GM19455 (cell line): ENCODE data around the gene NUAK1.

ENCODE experiments used
- ATAC-seq: cut with Tn5 transposase; IDR thresholded peaks from one replicate; pipeline ENCODE4 v1.9.1; 2021; ENCODE audit not compliant: unreplicated experiment

NUAK1 gene

GRCh38 chr12:106138633-106139421 lies at the start of gene NUAK1:
Gene NUAK1, minus strand, starts transcription at chr12:106138954. Its CDS starts 301 bp downstream, at chr12:106138653.
- no peak for ATAC-seq

GRCh38 chr12:106188256-106188655 lies 49.5 kb upstream of the NUAK1 start:
- no peak for ATAC-seq

GRCh38 chr12:106187842-106188241 lies 49.1 kb upstream of the NUAK1 start:
- ATAC-seq = no peak

GRCh38 chr12:106187155-106187789 lies 48.5 kb upstream of the NUAK1 start:
- ATAC-seq = no peak

GRCh38 chr12:106183735-106184134 lies 45.0 kb upstream of the NUAK1 start:
- no peak for ATAC-seq

DNA sequence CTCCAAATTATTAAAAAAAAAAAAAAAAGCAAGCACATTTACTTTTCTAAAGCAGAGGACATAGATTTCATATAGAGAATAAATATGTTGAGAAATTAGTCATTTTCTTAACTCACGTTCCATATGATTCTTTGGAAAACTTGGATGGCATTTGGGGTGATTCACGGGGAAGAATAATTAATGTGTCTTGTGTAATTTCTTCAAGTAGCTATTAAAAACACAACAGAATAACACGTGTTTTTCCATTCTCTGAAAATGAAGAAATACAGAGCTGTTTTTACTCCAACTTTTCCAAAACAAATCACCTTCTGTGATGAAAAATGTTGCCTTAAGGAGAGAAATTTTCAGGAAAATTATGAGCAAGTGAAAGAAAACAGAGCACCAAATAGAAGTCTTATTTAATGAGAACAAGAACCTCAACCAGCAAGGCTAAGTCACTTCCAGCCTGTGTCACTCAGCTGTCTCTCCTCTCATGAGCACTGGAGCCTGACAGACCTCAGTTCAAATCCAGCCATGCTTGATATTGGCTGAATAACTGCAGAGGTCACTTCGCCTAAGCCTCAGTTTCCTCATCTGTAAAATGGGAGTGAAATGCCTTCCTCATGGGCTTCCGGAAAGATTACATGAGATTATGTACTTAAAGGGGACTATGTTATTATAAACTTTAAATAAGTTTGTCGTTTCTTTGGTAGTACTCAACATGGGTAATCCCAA lies 42.8 kb upstream of the NUAK1 start:
- no peak for ATAC-seq

DNA sequence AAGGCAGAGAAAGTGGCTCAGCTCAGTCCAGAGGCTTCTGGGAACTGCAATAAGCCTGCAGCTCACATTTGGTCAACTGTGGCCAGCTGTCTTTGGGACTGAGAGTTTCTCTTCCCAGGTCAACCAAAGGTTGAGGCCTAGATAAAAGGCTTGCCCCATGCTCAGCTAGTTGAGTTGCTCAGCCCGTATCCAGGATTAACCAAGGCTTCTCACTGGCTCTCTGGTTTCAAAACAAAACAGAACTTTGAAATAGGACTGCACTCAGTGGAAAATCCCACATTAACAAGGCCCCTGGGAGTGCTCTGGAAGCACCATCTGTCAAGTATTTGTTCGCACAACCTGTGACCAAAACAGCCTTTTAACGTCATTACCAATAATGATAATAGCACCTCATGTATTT lies 40.3 kb upstream of the NUAK1 start:
- ATAC-seq = no peak

- ATAC-seq = no peak
These were observed 39.8 kb upstream of the NUAK1 start for GRCh38 chr12:106178562-106178961.

- ATAC-seq = no peak
These were observed 37.8 kb upstream of the NUAK1 start for GRCh38 chr12:106176560-106176959.

DNA sequence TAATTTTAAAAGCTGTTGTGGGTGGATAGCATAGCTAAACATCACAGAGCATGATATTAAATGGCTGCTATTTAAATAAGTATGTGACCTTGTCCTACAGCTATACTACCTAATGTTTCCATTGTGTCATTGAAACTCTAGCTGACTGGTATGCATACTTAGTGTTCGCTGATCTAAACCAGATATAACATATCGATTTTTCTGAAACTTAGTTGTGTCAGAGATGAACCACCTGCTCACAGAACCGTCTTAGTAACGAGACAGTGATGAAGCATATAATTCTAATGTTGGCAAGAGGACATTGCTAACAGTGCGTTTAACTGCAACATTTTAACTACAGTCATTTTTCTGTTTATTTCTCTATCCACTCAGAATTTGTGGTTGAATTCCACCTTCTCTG lies 36.1 kb upstream of the NUAK1 start:
- ATAC-seq = no peak

DNA sequence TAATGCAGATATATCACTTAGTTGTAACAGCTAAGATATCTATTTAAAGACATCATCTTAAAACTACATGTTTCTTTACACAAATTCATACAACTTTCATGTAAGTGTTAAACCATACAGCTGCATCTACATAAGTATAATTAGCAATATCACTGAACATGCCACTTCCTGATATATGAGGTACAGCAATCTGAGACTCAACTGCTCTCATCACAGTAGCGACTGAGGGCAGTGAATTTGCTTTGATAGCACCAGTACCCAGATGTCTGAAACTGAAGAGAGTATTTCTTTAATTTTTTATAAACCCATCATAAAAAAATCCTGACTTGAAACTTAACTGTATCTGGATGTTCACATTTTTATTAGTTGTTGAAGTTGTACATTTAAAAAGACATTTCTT lies 34.7 kb upstream of the NUAK1 start:
- ATAC-seq = no peak

- ATAC-seq = no peak
These were observed 32.5 kb upstream of the NUAK1 start for GRCh38 chr12:106171117-106171750.

- no peak for ATAC-seq
These were observed 31.5 kb upstream of the NUAK1 start for GRCh38 chr12:106170285-106170684.

DNA sequence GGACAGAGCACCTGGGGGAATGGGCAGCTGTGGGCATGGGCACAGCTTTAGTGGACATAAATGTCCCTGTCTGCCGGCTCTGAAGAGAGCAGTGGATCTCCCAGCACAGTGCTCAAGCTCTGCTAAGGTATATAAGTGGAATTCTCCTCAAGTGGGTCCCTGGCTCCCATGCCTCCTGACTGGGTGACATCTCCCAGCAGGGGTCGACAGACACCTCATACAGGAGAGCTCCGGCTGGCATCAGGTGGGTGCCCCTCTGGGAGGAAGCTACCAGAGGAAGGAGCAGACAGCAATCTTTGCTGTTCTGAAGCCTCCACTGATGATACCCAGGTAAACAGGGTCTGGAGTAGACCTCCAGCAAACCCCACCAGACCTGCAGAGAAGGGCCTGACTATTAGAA lies 25.0 kb upstream of the NUAK1 start:
- ATAC-seq = no peak

- no peak for ATAC-seq
These were observed 22.7 kb upstream of the NUAK1 start for GRCh38 chr12:106161491-106161890.

GRCh38 chr12:106160915-106161314 lies 22.2 kb upstream of the NUAK1 start:
- ATAC-seq = no peak

DNA sequence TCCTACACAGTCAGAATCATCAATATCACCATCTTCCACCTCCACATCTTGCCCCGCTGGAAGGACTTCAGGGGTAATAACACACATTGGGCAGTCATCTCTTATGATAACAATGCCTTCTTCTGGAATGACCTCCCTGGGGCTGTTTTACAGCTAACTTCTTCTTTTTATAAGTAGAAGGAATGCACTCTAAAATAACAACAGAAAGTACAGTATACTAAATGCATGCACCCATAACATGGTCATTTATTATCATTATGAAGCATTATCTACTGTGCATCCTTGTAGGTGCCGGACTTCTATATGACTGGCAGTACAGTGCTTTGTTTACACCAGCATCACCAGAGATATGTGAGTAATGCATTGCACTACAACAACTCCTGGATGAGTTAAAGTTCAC lies 19.0 kb upstream of the NUAK1 start:
- ATAC-seq = no peak

- ATAC-seq = no peak
These were observed 16.1 kb upstream of the NUAK1 start for GRCh38 chr12:106154751-106155273.

- ATAC-seq = no peak
These were observed 13.6 kb upstream of the NUAK1 start for GRCh38 chr12:106152334-106152733.

GRCh38 chr12:106150555-106150954 lies 11.8 kb upstream of the NUAK1 start:
- ATAC-seq = no peak

DNA sequence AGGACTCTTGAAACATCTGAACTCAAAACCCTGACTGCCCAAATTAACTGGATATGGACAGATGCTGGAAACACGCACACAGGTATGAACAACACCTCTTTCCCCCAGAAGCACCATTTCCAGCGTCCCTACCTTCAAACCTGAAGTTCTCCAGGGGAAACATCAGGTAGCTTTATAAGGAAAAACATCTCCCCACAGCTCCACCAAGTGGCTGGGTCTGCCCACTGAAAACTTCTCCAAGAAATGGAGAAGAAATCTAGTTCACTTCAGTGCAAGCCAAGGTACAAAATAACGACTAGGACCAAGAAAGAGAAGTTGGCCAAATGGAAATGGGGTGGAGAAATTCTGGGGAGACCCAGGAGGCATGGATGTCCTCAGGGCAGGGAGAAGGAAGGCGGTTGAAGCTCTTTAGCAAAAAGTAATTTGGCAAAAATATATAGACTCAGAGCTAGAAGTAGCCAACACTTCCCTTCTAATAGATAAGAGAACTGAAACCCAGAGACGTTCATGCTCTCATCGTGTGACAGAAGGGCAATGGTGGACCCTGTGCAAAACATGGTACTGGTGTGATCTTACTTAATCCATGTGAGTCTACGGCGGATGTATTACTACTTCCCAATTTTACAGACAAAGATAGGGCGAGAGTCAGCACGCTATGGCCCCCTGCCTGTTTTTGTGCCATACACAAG lies 10.5 kb upstream of the NUAK1 start:
- no peak for ATAC-seq
